Immature natural killer cell (primary cell): ENCODE results near the gene CAPZB. TPM values are rescaled to one million over a fixed set of nuclear protein-coding genes. Genes with fewer than 3 reads are reported as not detected.

Source experiments
- DNase-seq, 3 donors: peaks; one replicate each; pipeline ENCODE4 v3.0.0; 2022; ENCODE audit warnings: mixed read lengths in 1 of 3
- H3K27ac Mint-ChIP-seq, 6 donors: one replicate each; pipeline ENCODE4 v1.8.0; 2020; ENCODE audit warnings: mixed read lengths in 6 of 6, mild to moderate bottlenecking in 5 of 6, inconsistent platforms in 4 of 6, moderate library complexity in 3 of 6
- H3K27me3 Mint-ChIP-seq, 3 donors: one replicate each; pipeline ENCODE4 v1.8.0; 2020 to 2021; ENCODE audit warnings: low read depth in 3 of 3, mild to moderate bottlenecking in 3 of 3, mixed read lengths in 3 of 3, moderate library complexity in 3 of 3, inconsistent platforms in 1 of 3
- H3K36me3 Mint-ChIP-seq, 3 donors: one replicate each; pipeline ENCODE4 v1.8.0; 2020; ENCODE audit warnings: mixed read lengths in 3 of 3, inconsistent platforms in 2 of 3, mild to moderate bottlenecking in 2 of 3
- H3K4me1 Mint-ChIP-seq, 2 donors: one replicate each; pipeline ENCODE4 v1.8.0; 2020; ENCODE audit warnings: inconsistent platforms in 2 of 2, mild to moderate bottlenecking in 2 of 2, mixed read lengths in 2 of 2, moderate library complexity in 1 of 2
- H3K4me3 Mint-ChIP-seq, 5 donors: one replicate each; pipeline ENCODE4 v1.8.0; 2020; ENCODE audit warnings: mild to moderate bottlenecking in 5 of 5, mixed read lengths in 5 of 5, inconsistent platforms in 3 of 5, moderate library complexity in 3 of 5
- H3K9me3 Mint-ChIP-seq, 6 donors: one replicate each; pipeline ENCODE4 v1.8.0; 2020; ENCODE audit warnings: mild to moderate bottlenecking in 6 of 6, mixed read lengths in 6 of 6, inconsistent platforms in 4 of 6, moderate library complexity in 3 of 6
- polyA plus RNA-seq, 3 donors: library from polyadenylated mRNA; unstranded; fragments of 300-500 nt; fragmentation: Illumina TruSeq; gene quantifications; one replicate each; pipeline ENCODE4 v1.2.3, GENCODE V29; 2021

The CAPZB gene
- polyA plus RNA-seq, 3 donors from 2014 or later: 447 to 644 (median 455) TPM

- Mint-ChIP-seq H3K4me1 (peaks cover 91 to 96% of the 10 kb centered on the region in 2 donors), H3K27me3 (peaks cover 0 to 1% (median 0%) of the 10 kb centered on the region in 3 donors), H3K27ac (peak overlapping the region in 3 of 6 donors; percentile 81 to 89 (median 82)), H3K4me3 (peak overlapping the region in 3 of 5 donors; percentile 7 to 33 (median 23)), H3K36me3 (peaks cover 0 to 3% (median 0%) of the 10 kb centered on the region in 3 donors), H3K9me3 (no peaks in the 10 kb centered on the region)
- no peak for DNase-seq
Observed at GRCh38 chr1:19460535-19461219, 24.7 kb downstream of the CAPZB start.

DNA sequence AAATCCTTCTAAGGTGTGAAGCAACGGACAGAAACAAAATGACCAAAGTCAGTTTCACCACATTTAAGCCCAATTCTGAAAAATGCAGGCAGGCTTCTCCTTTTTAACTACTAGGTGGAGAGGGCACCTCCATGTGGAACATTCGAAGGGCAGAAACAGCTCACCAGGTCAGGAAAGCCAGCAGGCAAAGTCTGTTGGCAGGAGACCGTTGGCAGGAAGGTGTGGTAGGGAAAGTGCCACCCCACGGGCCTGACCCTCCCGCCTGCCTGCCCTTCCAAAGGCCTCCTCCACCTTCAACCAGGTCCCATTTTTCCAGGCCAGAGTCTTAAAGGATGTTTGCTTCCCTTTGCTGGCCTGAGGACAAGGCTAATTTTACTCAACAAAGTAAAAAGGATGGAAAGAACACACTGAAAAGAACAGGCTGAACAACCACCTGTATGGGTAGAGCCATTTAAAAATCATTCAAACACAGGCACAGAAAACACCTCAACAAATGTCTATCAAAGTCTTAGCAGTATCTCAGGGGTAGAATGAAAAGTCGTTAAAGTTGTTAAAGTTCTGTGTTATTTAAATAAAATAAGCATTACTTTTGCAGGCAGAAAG lies 26.4 kb downstream of the CAPZB start:
- Mint-ChIP-seq H3K27me3 (peaks cover 0 to 1% (median 0%) of the 10 kb centered on the region in 3 donors), H3K27ac (peak overlapping the region; percentile 54 to 89 (median 72))
- no peak for DNase-seq

DNA sequence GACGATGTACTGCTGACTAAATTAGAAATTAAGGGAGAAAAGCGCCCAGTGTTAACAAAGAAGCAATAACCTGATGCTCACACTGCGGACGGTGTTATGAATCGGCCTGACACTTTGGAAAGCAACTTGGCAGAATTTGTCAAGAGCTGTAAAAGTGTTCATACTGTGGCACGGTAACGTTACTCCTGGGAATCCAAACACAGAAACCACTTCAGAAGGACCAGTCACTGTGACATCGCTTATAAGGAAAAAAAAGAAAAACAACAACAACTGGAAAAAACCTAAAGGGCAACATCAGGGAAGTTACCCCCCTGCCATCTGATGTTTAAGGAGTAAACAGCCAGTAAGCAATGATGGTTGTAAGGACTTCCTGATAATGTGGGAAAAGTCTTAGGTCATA lies 27.7 kb downstream of the CAPZB start:
- Mint-ChIP-seq H3K9me3 (no peaks in the 10 kb centered on the region), H3K36me3 (no peaks in the 10 kb centered on the region), H3K4me1 (peaks cover 91% of the 10 kb centered on the region in 2 donors), H3K4me3 (no peak overlapping the region), H3K27me3 (peaks cover 0 to 1% (median 0%) of the 10 kb centered on the region in 3 donors), H3K27ac (peak overlapping the region in 4 of 6 donors; percentile 45 to 82 (median 76))
- no peak for DNase-seq

More for the DNA sequence above, 26.4 kb downstream of the CAPZB start:
- Mint-ChIP-seq H3K4me1 (peaks cover 92 to 96% of the 10 kb centered on the region in 2 donors), H3K36me3 (no peaks in the 10 kb centered on the region), H3K9me3 (no peaks in the 10 kb centered on the region), H3K4me3 (peak overlapping the region in 3 of 5 donors; percentile 21 to 60 (median 53))

DNA sequence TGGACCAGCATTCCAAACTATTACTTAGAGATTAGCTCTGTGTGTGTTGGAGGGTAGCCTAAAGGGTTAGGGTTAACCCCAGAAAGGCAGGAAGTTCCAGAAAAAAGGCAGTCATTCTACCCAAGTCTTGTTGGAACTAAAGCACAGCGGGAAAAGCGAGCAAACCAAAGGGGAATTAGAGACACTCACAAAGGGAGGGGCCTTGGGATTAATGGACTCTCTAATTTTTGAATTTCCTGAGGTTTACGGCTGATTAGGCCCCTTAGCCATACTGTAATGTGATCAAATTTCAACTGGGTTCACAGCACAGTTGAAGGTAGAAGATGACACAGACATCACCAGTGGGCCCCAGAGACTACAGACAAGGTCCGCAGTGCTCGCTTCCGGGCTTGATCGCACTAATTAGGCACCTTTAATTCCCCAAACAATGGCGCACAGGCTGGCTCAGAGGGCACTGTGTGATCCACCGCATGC lies 28.3 kb downstream of the CAPZB start:
- peaks cover 93 to 94% of the 10 kb centered on the region in 2 donors for H3K4me1 Mint-ChIP-seq
- no peak for DNase-seq
- H3K36me3 Mint-ChIP-seq: no peaks in the 10 kb centered on the region
- H3K27me3 Mint-ChIP-seq: peaks cover 0 to 1% (median 0%) of the 10 kb centered on the region in 3 donors
- H3K9me3 Mint-ChIP-seq: no peaks in the 10 kb centered on the region
- H3K4me3 Mint-ChIP-seq: no peak overlapping the region
- H3K27ac Mint-ChIP-seq: peak overlapping the region; percentile 38 to 82 (median 71)

GRCh38 chr1:19455353-19455752 lies 30.0 kb downstream of the CAPZB start:
- no peak for DNase-seq
- Mint-ChIP-seq H3K4me1 (peaks cover 91 to 95% of the 10 kb centered on the region in 2 donors), H3K9me3 (no peaks in the 10 kb centered on the region), H3K4me3 (peak overlapping the region in 3 of 5 donors; percentile 22 to 24 (median 23)), H3K36me3 (no peaks in the 10 kb centered on the region), H3K27me3 (peaks cover 0 to 1% (median 0%) of the 10 kb centered on the region in 3 donors), H3K27ac (peak overlapping the region; percentile 41 to 81 (median 68))

DNA sequence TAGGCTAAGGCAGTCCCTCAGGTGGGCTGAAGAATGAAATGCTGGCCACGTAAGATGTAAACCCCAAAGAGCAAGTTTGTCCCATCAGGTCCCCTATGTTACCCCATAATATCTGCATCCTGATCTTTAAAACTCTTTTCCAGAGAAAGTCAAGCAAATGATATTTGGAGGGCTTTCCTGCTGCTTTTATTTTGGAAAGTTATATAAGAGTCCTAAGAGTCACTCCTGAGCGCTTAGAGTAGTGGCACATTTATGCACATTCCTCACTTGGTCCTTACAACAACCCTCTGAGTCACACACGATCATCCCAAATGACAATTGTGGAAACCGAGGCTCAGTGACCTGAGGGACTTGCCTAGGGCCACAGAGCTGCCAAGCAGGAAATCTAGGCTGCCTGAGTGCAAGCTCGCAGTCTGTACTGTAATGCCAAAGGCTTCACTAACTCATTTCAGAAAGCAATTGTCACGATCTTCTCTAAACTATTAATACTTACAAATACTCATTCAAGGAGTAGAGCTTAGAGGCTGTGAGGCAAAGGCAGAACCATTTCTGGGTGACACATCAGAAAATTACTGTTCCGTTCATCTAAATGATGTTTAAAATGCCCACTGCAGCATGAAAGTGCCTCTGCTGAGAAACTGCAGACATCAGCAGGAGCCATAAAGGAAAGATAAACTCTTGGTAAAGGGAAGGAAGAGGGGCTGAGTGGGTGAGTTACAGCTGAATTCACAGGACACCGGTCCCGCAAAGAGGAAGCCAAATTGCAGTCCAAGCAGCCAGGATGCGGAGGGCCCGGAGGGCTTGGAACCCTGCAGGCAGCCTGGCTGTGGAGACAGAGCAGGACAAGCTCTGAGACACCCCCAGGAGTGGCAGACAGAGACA lies 30.8 kb downstream of the CAPZB start:
- Mint-ChIP-seq H3K27ac (peak overlapping the region; percentile 41 to 87 (median 74)), H3K9me3 (no peaks in the 10 kb centered on the region), H3K4me1 (peaks cover 89 to 96% of the 10 kb centered on the region in 2 donors), H3K27me3 (peaks cover 0 to 1% (median 0%) of the 10 kb centered on the region in 3 donors), H3K36me3 (no peaks in the 10 kb centered on the region), H3K4me3 (peak overlapping the region in 4 of 5 donors; percentile 11 to 63 (median 39))
- DNase-seq: no peak

- DNase-seq: no peak
- peak overlapping the region in 5 of 6 donors; percentile 9 to 82 (median 71) for H3K27ac Mint-ChIP-seq
- peaks cover 0 to 1% (median 0%) of the 10 kb centered on the region in 3 donors for H3K27me3 Mint-ChIP-seq
- peaks cover 89 to 96% of the 10 kb centered on the region in 2 donors for H3K4me1 Mint-ChIP-seq
- H3K36me3 Mint-ChIP-seq: peaks cover 0 to under 1% (median 0%) of the 10 kb centered on the region in 3 donors
- H3K4me3 Mint-ChIP-seq: peak overlapping the region in 2 of 5 donors; percentile 15 to 40
- no peaks in the 10 kb centered on the region for H3K9me3 Mint-ChIP-seq
Observed at GRCh38 chr1:19453741-19454201, 31.6 kb downstream of the CAPZB start.

GRCh38 chr1:19452221-19452663 lies 33.1 kb downstream of the CAPZB start:
- no peak for DNase-seq
- H3K9me3 Mint-ChIP-seq: no peaks in the 10 kb centered on the region
- peaks cover 0 to 7% (median 0%) of the 10 kb centered on the region in 3 donors for H3K36me3 Mint-ChIP-seq
- H3K4me1 Mint-ChIP-seq: peaks cover 89 to 96% of the 10 kb centered on the region in 2 donors
- peak overlapping the region in 1 of 5 donors; percentile 21 for H3K4me3 Mint-ChIP-seq
- H3K27ac Mint-ChIP-seq: peak overlapping the region in 4 of 6 donors; percentile 5 to 88 (median 58)
- H3K27me3 Mint-ChIP-seq: peaks cover 0 to 1% (median 1%) of the 10 kb centered on the region in 3 donors

DNA sequence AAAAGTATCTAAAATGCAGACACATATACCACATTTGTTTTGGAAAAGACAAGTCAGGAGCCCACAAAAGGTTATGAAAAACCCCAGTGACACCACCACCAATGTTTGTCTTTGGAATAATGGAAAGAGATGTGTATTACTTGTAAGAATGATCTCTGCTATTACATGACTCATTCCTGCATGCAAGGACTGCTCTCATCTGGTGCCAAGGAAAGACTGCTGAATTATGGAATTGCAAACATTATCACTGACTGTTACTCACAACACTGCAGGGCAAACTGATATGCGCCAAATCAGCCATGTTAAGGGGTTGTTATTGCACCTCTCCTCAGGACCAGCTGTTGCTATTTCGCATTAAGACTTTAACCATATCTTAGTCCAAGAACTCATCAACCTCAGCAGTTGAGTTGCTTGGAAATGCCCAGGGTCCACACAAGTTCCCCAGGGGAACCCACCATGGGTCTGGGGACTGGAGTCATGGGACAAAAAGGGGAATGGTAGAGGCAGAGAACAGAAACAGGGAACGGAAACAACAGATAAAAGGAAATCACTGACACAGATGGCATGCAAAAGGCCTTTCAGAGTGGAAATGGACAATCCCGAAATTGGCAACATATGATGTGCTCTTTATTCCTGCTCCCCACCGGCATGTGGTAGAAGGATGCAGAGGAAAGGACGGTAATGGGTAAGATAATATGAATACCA lies 34.4 kb downstream of the CAPZB start:
- H3K27me3 Mint-ChIP-seq: peaks cover 0 to 1% (median under 1%) of the 10 kb centered on the region in 3 donors
- H3K4me1 Mint-ChIP-seq: peaks cover 86 to 96% of the 10 kb centered on the region in 2 donors
- H3K36me3 Mint-ChIP-seq: peaks cover 0 to 7% (median 0%) of the 10 kb centered on the region in 3 donors
- DNase-seq: no peak
- H3K9me3 Mint-ChIP-seq: no peaks in the 10 kb centered on the region
- H3K27ac Mint-ChIP-seq: peak overlapping the region; percentile 41 to 76 (median 72)
- H3K4me3 Mint-ChIP-seq: no peak overlapping the region

GRCh38 chr1:19449454-19450228 lies 35.7 kb downstream of the CAPZB start:
- peak overlapping the region; percentile 53 to 85 (median 78) for H3K27ac Mint-ChIP-seq
- H3K4me1 Mint-ChIP-seq: peaks cover 85 to 96% of the 10 kb centered on the region in 2 donors
- H3K9me3 Mint-ChIP-seq: no peaks in the 10 kb centered on the region
- H3K27me3 Mint-ChIP-seq: peaks cover 0 to 1% (median 0%) of the 10 kb centered on the region in 3 donors
- peaks cover 0 to 7% (median 0%) of the 10 kb centered on the region in 3 donors for H3K36me3 Mint-ChIP-seq
- DNase-seq: no peak
- no peak overlapping the region for H3K4me3 Mint-ChIP-seq

- Mint-ChIP-seq H3K36me3 (peaks cover 0 to 7% (median 0%) of the 10 kb centered on the region in 3 donors), H3K9me3 (no peaks in the 10 kb centered on the region), H3K4me3 (peak overlapping the region in 4 of 5 donors; percentile 5 to 23 (median 20)), H3K27ac (peak overlapping the region; percentile 69 to 89 (median 79)), H3K4me1 (peaks cover 84 to 96% of the 10 kb centered on the region in 2 donors), H3K27me3 (peaks cover 0 to 1% (median 0%) of the 10 kb centered on the region in 3 donors)
- DNase-seq: no peak
Observed at GRCh38 chr1:19448491-19449439, 36.6 kb downstream of the CAPZB start.
